ENCODE results near the gene ARHGAP23.
"Not testable (repeated sequence)": the region's sequence is repeated elsewhere in the genome, so short reads cannot be mapped to it uniquely, and the experiment has no call there.

ARHGAP23 gene

DNA sequence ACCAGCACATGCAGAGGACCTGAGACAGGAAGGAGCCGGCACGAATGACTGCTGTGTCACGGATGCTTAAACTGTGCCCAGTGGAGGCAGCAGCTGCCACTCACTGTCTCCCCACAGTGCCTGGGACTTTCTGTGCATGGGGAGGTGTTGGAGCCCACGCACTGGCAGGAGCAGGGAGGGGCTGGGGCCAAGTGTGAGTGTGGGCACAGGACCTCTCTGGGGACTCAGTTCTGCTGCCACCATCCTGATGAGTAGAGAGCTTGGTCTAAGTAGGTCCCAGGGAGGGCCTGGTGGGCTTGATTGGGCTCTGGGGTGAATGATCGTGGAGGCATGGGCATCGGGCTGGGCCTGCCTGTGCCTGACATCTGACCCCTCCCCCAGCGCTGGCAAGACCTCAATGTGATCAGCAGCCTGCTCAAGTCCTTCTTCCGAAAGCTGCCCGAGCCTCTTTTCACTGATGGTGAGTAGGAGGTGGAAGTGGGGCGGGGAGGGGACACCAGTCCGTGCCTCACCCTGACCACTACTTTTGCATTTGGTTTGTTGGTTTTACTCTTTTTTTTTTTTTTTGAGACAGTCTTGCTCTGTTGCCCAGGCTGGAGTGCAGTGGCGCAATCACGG lies 57.5 kb downstream of the ARHGAP23 start:
- DNase-seq (ENCODE audit: low spot score), result not testable (repeated sequence)

- not testable (repeated sequence) for DNase-seq (ENCODE audit: low spot score)
Observed at GRCh38 chr17:38489774-38490173, 61.5 kb downstream of the ARHGAP23 start.

DNA sequence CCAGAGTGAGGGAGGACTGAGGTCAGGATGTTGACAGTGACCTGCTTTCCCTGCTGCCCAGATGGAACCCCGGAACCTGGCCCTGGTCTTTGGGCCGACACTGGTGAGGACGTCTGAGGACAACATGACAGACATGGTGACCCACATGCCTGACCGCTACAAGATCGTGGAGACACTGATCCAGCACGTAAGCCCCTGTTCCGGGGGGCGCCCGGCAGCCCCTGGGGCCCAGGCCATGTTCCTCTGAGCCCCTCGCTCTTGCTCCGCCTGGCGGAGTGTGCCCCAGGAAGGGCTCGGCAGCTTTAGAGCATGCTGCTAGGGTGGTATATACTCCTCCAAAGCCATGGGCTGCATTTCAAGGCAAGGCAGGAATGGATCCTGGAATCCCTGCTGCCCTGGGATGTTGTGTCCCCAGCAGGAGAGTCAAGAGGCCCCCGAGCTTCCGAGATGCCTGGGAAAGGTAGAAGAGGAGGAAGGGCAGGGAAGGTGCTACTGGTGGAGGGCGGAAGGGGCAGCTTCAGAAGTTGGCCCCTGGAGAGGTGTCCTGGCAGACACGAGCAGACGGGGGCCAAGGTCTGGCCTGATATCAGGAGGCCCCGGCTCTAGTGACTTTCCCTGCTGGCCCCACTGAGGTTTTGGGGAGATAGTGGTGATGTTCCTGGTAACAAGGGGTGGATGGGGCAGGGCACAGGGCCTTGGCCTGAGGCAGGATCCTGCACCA lies 63.2 kb downstream of the ARHGAP23 start:
- DNase-seq (ENCODE audit: low spot score), result not testable (repeated sequence)

DNA sequence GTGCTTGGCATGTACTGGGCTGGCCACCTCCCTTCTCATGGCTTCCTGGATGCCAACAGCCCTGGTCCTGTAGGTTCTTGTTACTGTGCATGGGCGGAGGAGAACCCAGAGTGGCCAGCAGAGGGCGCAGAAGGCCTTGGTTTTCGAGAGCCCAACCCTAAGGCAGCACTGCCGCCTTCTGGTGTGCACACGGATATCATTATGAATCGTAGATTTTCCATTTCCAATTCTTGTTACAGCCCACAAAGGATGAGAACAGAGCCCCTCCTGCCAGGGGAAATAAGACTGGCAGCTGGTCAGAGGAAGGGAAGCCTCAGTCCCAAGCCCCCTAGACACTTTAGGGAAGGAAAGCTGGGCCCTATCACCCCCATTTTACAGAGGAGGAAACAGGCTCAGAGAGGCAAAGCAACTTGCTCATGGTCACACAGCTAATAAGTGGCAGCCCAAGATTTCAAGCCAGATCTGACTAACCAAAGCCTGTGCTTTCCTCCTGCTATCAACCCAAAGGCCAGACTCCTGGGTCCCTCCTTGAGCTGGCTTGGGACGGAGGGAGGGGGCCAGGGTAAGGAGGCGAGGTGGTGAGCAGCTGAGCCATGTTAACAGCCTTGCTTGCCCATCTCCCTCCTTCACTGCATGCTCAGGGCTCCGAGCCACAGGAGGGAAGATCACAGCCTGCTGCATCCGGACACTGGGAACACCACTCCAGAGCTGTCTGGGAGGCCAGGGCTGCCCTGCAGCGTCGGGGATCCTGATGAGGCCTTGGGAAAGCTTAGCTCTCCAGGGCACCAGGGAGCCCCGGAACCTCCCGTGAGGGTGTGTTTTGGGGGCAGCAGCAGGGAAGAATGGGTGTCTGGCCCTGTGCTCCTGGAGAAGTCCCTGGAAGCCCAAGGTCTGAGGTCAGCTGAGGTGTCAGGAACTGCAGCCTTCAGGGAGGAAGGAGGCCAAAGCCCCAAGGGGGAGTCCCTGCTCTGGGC lies 64.1 kb downstream of the ARHGAP23 start:
- peak; percentile 88 for DNase-seq (ENCODE audit: low spot score)

GRCh38 chr17:38494152-38494551 lies 65.9 kb downstream of the ARHGAP23 start:
- DNase-seq (ENCODE audit: low spot score), result not testable (repeated sequence)

GRCh38 chr17:38497656-38498055 lies 69.4 kb downstream of the ARHGAP23 start:
- not testable (repeated sequence) for DNase-seq (ENCODE audit: low spot score)

GRCh38 chr17:38498353-38498752 lies 70.1 kb downstream of the ARHGAP23 start:
- no peak for DNase-seq (ENCODE audit: low spot score)

- not testable (repeated sequence) for DNase-seq (ENCODE audit: low spot score)
Observed at GRCh38 chr17:38499230-38499629, 71.0 kb downstream of the ARHGAP23 start.

DNA sequence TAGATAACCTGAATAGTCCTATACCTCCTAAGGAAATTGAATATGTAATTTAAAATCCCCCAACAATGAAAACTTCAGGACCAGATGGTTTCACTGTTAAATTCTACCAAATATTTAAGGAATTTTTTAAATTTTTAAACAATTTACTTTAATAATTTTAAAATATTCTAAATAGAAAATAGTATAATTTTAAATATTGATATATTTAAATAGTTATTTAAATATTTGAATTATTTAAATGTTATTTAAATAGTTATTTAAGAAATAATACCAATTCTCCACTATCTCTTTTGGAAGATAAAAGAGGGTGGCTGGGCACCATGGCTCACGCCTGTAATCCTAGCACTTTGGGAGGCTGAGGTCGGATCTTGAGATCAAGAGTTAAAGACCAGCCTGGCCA lies 73.5 kb downstream of the ARHGAP23 start:
- not testable (repeated sequence) for DNase-seq (ENCODE audit: low spot score)

DNA sequence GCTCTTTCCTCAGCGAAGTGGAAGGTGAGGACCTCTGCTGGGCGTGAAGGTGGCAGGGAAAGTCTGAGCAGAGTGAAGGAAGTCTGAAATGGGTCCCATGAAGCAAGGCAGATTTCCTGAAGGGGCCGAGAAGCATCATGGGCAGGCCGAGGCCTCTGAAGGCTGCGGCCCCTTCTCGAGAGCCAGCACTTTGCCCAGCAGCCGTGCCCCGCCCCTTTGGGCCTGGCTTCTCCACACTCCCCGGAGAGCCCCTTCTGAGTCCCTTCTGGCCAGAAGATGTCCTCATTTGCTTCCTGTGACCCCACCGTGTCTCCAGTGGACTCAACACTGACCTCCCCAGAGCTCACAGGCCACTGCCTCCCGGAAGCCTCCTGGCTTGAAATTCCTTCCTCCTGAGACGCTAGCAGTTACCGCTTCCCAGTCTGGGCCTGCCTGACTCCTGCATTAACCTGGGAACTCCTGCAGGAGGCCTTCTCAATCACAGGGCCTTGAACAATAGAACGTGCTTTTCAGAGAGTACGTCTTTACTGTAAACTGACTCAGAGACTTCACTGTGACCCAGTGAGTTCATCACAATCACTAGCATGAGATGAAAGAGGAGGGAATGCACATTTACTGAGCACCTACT lies 75.1 kb downstream of the ARHGAP23 start:
- not testable (repeated sequence) for DNase-seq (ENCODE audit: low spot score)

DNA sequence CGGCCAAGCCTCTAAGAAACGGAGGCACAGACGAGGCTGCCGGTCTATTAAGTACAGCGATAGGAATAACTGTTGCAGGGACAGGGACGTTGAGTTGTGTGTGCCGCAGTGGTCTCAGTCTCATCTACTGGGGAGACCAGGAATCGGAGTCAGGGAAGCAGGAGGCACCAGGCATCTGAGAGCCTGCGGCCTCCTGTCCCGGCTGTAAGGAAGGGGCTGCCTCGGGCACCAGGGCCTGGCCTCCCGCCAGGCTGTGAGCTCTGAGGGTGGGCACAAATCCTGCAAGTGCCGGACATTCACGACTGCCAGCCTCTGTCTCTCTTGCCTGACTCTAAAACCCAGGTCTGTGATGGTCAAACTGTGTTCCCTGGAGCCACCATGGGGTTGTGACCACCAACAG lies 76.0 kb downstream of the ARHGAP23 start:
- DNase-seq (ENCODE audit: low spot score), result no peak

DNA sequence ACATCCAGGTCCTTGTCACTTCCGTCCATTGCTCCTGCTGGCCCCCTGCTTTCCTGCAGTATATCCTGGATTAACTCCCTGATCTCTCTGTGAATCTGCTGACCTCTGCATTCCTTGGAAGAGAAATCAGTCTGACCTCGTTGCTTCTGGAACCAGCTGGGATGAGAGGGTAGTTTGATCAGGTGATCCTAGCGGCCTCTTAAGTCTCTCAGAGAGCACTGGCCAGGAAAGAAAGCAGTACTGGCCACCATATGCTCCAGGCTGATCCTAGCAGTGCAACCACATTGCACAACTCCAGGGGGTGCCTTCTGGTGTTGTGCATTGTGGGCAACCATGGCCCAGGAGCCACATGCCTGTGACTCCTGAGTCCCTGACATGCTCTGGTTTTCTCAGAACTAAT lies 79.2 kb downstream of the ARHGAP23 start:
- no peak for DNase-seq (ENCODE audit: low spot score)

DNA sequence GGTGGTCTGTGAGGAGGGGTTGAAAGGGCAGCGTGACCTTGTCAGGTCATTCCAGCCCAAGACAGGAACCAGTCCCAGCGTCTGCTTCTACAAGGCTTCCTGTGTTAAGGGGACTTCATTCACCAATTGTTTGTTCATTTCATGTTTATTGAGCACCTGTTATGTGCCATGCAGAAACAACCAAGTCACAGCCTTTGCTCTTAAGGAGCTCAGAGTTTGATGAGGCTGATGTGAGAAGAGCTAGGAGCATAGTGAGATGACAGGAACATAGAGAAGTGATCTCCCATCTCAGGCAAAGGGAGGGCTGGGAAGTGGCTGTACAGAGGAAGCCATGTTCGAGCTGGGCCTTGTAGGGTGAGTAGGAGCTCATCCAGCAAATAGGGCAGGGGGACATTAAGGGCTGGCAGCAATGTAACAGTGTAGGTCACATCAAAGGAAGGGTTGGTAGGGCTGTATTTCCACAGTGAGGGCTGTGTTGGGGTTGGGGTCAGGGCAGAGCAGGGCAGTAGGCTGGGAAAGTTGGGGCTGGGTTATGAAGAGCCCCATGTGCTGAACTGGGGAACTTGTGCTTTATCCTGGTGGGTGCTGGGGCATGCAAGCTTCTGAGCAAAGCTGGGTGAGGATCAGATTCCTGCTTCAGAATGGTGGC lies 79.8 kb downstream of the ARHGAP23 start:
- no peak for DNase-seq (ENCODE audit: low spot score)

DNA sequence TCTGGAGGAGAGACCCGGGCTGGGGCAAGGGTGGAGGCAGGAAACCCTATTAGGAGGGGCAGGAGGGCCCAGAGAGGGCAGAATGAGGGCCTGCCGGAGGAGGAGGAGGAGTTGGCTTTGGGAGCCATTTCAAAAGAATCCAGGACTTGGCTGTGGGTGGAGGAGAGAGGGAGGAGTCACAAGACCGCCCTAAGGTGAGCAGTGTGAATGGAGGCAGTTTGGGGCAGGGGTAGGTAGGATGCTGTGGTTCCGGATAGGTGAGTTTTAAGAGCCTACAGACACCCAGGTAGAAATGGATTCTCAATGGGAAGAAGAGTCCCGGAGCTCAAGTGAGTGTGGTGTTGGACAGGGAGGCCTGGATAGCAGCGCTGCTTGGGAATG lies 80.3 kb downstream of the ARHGAP23 start:
- no peak for DNase-seq (ENCODE audit: low spot score)

DNA sequence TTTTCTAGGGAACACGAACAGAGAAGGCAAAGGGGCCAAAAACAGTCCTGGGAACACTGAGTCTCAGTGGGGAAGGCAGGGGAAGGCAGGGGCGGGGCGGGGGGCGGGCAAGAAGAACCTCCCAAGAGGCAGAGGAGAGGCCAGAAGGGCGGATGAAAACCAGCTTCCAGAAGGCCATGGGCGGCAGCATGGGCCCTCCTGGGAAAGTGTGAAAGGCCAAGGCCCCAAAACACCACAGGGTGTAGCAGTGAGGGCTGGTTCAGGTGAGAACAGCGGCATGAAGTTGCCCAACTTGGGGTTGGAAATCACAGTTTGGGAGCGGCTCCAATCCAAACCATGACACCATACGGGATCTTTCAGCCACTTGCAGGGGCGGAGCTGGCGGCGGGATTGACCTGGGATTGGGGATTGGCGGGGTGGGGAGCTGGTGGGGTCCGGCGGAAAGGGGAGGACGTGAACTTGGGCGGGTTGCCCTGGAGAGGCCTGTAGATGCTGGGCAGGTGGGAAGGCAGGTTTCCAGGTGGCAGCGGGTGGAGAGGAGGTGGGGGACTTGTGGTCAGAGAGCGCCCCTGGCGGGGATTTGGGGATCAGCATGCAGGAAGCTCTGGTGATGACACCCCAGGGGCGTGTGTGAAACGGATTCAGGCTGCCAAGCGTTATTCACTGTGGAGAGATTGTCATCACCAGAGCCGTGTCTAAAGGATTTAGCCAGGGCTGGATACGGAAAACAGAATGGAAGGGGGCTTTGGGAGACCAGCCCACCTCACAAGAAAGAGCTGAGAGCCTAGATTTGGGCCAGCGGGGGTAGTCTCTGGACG lies 80.9 kb downstream of the ARHGAP23 start:
- DNase-seq (ENCODE audit: low spot score), result peak; percentile 83

DNA sequence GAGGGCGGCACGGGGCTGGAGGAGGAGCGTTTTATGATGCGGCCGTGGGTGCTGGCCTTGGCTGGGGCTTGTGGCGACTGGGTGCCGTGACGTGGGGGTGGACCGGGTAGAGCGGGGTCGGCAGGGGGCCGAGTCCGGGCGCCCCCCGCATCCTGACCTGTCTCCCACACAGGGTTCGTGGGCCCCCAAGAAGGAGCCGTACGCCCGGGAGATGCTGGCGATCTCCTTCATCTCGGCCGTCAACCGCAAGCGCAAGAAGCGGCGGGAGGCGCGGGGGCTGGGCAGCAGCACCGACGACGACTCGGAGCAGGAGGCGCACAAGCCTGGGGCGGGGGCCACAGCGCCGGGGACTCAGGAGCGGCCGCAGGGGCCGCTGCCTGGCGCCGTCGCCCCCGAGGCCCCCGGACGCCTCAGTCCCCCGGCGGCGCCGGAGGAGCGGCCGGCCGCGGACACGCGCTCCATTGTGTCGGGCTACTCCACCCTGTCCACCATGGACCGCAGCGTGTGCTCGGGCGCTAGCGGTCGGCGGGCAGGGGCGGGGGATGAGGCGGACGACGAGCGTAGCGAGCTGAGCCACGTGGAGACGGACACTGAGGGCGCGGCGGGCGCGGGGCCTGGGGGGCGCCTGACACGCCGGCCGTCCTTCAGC lies 81.6 kb downstream of the ARHGAP23 start:
- DNase-seq (ENCODE audit: low spot score), result no peak

DNA sequence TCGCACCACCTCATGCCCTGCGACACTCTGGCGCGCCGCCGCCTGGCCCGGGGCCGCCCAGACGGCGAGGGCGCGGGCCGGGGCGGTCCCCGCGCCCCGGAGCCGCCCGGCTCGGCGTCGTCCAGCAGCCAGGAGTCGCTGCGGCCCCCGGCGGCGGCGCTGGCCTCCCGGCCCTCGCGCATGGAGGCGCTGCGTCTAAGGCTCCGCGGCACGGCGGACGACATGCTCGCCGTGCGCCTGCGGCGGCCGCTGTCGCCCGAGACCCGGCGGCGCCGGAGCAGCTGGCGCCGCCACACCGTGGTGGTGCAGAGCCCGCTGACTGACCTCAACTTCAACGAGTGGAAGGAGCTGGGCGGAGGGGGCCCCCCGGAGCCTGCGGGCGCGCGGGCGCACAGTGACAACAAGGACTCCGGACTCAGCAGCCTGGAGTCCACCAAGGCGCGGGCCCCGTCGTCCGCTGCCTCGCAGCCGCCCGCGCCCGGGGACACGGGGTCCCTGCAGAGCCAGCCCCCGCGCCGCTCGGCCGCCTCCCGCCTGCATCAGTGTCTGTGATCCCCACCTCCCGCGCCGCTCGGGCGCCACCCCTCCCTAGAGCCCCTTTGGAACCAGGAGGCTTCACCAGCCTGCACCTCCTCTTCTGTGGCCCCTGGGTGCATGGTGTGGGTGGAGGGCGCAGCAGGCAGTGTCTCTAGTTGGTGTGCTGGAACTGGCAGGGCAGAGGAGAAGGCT lies 82.3 kb downstream of the ARHGAP23 start:
- no peak for DNase-seq (ENCODE audit: low spot score)

GRCh38 chr17:38511150-38512108 lies 83.2 kb downstream of the ARHGAP23 start:
- no peak for DNase-seq (ENCODE audit: low spot score)
